HG02763 (cell line): ENCODE data around the gene AKAP6.
"Not testable (repeated sequence)": the region's sequence is repeated elsewhere in the genome, so short reads cannot be mapped to it uniquely, and the experiment has no call there.

Experiments used
- ATAC-seq: cut with Tn5 transposase; IDR thresholded peaks from one replicate; pipeline ENCODE4 v1.9.1; 2021; ENCODE audit warnings: mild to moderate bottlenecking, moderate library complexity; ENCODE audit not compliant: unreplicated experiment

The AKAP6 gene

DNA sequence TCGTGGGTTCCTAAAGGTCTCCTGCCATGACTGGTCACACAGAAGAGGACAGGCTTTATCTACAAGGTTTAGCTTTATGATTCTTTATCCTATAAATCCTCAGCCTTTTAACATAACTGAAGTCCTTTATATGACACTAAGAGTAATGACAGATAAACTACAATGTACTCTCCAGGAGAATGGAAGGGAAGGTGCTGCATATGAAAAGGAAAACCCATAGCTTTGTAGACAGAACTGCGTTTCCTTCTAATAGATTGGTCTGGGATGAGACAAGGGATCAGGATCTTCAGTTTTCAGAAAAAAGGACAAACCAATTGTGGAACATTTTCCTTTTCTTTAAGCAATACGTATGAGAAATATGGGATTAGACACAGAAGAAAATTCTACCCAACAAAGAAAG lies 408.5 kb downstream of the AKAP6 start:
- no peak for ATAC-seq

DNA sequence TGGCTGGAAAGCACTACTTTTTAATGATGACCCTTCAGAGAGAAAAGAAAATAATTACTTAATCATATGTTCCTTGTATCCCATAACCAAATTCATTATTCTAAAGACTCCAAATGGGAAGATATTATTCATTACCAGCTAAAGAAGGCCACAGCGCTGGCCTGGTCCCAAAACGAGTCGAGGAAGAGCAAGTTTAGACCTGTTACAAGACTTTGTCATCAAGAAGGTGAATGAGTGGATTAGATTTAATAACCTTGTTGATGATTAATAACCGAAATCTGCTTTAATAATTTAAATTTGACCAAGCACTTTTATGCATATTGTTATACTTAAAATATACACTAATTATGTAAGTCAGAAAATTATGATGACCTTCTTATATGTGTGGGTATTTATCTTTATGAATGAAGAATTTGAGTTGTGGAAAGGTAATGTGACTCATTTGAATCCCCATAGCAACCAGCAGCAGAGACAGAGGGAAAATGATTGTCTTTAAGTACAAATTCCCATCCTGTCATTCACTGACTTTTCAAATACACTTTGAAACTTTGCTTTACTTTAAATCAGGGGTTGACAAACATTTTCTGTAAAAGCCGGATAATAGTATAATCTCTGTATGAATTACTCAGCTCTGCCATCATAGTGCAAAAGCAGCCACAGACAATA lies 409.2 kb downstream of the AKAP6 start:
- no peak for ATAC-seq

DNA sequence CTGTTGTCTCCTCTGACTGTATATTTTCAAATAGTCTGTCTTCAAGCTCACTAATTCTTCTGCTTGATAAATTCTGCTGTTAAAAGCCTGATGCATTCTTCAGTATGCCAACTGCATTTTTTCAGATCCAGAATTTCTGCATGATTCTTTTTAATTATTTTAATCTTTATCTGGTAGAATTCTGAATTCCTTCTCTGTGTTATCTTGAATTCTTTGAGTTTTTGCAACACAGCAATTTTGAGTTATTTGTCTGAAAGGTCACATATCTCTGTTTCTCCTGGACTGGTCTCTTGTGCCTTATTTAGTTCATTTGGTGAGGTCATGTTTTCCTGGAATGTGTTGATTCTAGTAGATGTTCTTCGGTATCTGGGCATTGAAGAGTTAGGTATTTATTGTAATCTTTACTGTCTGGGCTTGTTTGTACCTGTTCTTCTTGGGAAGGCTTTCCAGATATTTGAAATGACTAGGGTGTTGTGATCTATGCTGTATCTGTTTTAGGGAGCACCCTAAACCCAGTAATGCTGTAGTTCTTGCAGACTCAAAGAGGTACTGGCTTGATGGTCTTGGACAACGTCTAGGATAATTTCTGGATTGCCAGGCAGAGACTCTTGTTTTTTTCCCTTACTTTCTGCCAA lies 415.8 kb downstream of the AKAP6 start:
- no peak for ATAC-seq

GRCh38 chr14:32754209-32754608 lies 425.1 kb downstream of the AKAP6 start:
- ATAC-seq: no peak

GRCh38 chr14:32756173-32756572 lies 427.1 kb downstream of the AKAP6 start:
- no peak for ATAC-seq

- no peak for ATAC-seq
Observed at GRCh38 chr14:32756775-32757174, 427.7 kb downstream of the AKAP6 start.

DNA sequence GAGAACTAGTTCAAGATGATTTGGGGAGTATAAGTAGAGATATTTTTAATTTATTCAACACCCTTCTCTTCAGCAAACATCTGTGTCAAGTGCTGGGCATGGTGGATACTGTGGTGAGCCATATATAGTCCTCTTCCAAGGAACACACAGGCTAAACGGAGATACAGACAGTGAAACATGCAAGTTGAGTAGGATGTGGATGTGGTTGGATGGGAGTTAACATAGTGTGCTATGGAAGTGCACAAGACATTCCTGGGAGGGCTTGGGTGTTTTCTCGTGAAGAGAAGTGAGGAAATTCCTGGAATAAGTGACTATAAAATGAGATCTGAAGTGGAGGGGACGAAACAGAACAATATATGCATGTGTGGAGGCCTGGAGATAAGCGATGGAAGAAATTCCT lies 428.5 kb downstream of the AKAP6 start:
- no peak for ATAC-seq

DNA sequence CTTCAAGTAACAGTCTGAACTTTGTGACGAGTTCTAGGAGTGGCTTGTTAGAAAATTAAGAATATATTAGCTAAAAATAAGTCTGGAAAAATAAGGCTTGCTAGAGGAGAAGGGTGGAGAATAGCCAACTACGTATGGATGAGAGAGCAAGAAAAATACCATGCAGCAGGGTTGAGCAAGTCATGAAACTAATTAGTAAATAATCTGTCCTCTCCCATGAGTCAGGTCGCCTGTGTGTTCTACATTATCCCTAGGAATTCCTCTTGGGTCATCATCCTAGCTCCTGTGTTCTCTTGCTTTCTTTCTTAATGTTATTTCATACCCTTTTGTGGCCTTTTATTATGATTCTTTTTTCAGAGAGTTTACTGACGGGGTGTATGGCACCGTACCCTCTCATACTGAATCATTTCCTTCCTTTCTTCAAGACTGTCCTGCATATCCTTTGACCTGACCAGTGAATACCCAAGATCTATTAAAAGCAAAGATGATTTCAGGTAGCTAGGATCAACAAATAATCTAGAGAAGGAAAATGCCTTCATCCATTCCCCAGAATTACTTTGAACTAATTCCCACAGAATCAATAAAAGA lies 432.4 kb downstream of the AKAP6 start:
- ATAC-seq: no peak

- ATAC-seq: no peak
Observed at GRCh38 chr14:32762886-32763285, 433.8 kb downstream of the AKAP6 start.

DNA sequence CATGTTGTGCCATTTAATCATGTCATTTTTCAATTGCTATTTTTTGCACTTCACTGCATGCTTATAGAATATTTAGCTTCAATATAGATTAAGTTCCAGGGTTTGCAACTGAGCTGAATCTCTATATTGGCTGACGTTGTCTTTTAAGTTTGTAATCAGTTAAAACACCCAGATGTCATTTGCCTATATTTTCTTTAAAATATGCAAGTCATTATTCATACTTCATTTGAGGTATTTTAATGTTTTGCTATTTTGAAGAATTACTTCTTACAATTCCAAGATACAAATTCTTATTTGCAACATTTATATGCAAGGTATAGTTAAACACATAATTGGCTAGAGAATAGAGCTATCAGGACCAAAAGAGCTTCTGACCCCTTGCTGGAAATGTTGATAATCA lies 434.6 kb downstream of the AKAP6 start:
- ATAC-seq: no peak

DNA sequence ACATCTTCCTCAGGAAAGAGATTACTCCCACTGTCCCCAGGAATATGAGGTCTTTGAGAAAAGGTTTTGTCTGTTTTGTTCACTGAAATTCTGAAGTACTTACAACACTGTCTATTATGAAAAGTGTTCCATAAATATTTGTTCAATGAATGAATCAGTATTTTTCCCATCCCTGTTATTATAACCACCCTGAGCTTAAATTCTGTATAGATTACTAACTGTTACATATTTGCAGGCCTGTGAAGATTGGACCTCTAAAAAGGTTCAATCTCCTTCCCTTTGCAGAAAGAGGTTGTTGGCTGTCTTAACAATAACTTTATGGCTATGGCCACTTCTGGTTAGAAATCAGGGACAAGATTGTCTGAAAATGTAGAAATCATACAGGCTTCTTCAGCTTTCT lies 435.0 kb downstream of the AKAP6 start:
- ATAC-seq: no peak

DNA sequence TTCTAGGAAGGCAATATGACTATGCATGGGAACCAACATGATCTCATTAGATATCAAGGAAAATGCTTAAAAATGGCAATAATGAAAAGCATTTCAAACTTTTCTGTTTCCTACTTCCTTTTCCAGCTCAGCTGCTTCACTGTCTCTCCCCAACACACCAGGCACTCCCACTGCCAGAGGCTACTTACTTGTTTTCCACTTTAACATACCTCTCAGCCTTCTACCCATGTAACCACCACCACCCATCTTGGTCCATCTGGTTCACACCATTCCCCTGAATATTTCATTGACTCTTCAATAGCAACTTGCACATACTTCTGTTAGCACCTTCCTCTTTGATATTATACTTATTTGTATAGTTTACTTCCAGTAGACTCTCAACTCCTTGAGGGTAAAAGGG lies 441.3 kb downstream of the AKAP6 start:
- ATAC-seq: no peak

DNA sequence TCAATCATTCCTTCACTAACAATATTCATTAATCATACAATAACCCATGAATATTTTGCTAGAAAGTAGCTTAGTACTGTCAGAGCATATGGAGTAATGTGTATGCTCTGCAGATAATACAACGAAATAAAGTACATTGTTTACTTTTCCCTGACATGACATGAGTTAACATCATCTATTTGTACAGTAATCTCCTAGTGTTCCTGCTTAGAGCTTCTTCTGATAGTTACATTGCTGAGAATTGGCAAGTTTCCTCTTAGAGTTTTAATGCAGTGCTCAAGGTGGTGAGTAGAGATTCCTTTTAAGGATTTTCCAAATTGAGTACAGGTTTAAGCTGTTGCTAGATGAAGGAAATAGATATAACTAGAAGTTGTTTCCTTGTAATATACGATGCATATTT lies 445.1 kb downstream of the AKAP6 start:
- ATAC-seq: no peak

GRCh38 chr14:32779840-32780239 lies 450.7 kb downstream of the AKAP6 start:
- ATAC-seq: no peak

- ATAC-seq: no peak
Observed at GRCh38 chr14:32784405-32784804, 455.3 kb downstream of the AKAP6 start.

- ATAC-seq: no peak
Observed at GRCh38 chr14:32785585-32785984, 456.5 kb downstream of the AKAP6 start.

- ATAC-seq: no peak
Observed at GRCh38 chr14:32786886-32787285, 457.8 kb downstream of the AKAP6 start.

GRCh38 chr14:32793033-32793432 lies 463.9 kb downstream of the AKAP6 start:
- ATAC-seq: not testable (repeated sequence)

DNA sequence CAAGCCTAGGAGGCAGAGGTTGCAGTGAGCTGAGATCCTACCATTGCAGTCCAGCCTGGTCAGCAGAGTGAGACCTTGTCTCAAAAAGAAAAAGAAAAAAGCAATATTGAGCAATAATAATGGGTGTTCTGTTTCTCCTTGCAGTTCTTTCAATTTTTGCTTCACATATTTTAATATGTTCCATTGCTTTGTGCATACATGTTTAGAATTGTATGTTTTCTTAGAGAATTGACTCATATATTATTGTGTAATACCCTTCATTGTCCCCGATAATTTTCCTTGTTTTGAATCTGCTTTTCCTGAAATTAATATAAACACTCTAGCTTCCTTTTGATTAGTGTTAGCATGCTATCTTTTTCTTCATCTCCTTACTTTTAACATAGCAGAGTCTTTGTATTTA lies 471.2 kb downstream of the AKAP6 start:
- ATAC-seq: no peak

- ATAC-seq: no peak
Observed at GRCh38 chr14:32802295-32802694, 473.2 kb downstream of the AKAP6 start.

DNA sequence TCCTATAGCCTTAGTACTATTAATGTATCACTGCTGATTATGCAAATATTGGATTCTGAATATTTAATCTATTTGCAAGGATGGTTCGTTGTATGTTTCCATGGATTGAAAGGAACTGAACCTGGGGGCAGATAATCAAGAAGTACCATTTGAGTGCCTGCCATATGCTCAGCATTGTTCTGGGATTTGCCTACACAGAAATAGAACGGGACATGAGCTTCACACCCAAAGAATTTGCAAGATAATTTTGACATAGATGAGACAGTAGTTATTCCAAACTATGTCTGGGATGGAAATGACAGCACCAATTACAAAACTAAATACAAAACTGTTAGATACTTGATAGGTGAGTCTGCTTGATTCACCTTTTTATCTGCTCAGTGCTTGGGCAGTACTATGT lies 476.9 kb downstream of the AKAP6 start:
- no peak for ATAC-seq

DNA sequence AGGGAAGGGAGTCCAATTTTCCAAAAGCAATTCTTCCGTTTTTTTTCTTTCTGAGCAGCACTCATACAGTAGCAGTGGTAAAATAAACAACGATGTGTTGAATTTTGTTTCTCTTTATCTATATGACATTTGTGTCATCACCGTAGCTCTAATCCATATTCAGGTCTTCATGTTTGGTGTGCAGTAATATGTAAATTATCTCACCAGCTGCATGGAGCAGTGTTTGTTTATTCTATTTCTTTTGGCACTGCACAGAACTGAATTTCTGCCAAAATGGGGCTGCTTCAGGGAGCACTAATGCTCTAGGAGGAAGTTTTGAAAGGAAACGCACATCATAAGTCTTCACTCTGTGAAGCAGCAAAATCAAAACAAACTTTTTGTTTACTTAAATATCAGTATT lies 479.5 kb downstream of the AKAP6 start:
- ATAC-seq: no peak

- no peak for ATAC-seq
Observed at GRCh38 chr14:32809255-32809654, 480.2 kb downstream of the AKAP6 start.
